HG03135 (cell line): ENCODE data around the gene FAM13C.
"Not testable (repeated sequence)": the region's sequence is repeated elsewhere in the genome, so short reads cannot be mapped to it uniquely, and the experiment has no call there.

Experiments
- ATAC-seq: cut with Tn5 transposase; IDR thresholded peaks from one replicate; pipeline ENCODE4 v1.9.1; 2021; ENCODE audit warnings: mild to moderate bottlenecking, moderate library complexity; ENCODE audit not compliant: unreplicated experiment

FAM13C gene

GRCh38 chr10:59239108-59239507, 123.2 kb downstream of the FAM13C start:
- ATAC-seq: not testable (repeated sequence)

GRCh38 chr10:59237775-59238174, 124.6 kb downstream of the FAM13C start:
- no peak for ATAC-seq

GRCh38 chr10:59236064-59236697, 126.2 kb downstream of the FAM13C start:
- no peak for ATAC-seq

GRCh38 chr10:59234816-59235429, 127.4 kb downstream of the FAM13C start:
- ATAC-seq: no peak

- ATAC-seq: no peak
Observed at GRCh38 chr10:59234194-59234593, 128.2 kb downstream of the FAM13C start.

GRCh38 chr10:59229441-59229840, 132.9 kb downstream of the FAM13C start:
- ATAC-seq: no peak

GRCh38 chr10:59227136-59227673, 135.1 kb downstream of the FAM13C start:
- ATAC-seq: no peak

GRCh38 chr10:59225211-59225610, 137.1 kb downstream of the FAM13C start:
- no peak for ATAC-seq

- not testable (repeated sequence) for ATAC-seq
Observed at GRCh38 chr10:59223597-59223996, 138.8 kb downstream of the FAM13C start.

- ATAC-seq: no peak
Observed at GRCh38 chr10:59222788-59223187, 139.6 kb downstream of the FAM13C start.

GRCh38 chr10:59216178-59216869, 146.0 kb downstream of the FAM13C start:
- ATAC-seq: no peak

GRCh38 chr10:59214160-59214559, 148.2 kb downstream of the FAM13C start:
- no peak for ATAC-seq

GRCh38 chr10:59212301-59212798, 150.0 kb downstream of the FAM13C start:
- no peak for ATAC-seq

GRCh38 chr10:59206204-59206720, 156.1 kb downstream of the FAM13C start:
- ATAC-seq: no peak
